Measurements from ENCODE around the gene SAMD3. TPM values are rescaled to one million over a fixed set of nuclear protein-coding genes. Genes with fewer than 3 reads are reported as not detected.

Gene SAMD3
- total and polyA plus RNA-seq, 2 experiments from 2014 or later, result 3.8 to 4.9 TPM

GRCh38 chr6:130223508-130223907, 757 bp upstream of the SAMD3 start:
- no peak overlapping the region for H3K4me2 ChIP-seq
- DNase-seq (ENCODE audit: low spot score) (peak; percentile 18), ATAC-seq (peak; percentile 47)
- no peaks in the 10 kb centered on the region for H3K79me2 ChIP-seq (replicated peaks; ENCODE audit: insufficient read depth)
- Mint-ChIP-seq H3K4me1 (no peaks in the 10 kb centered on the region), H3K27me3 (ENCODE audit: insufficient read depth, low read depth, poor library complexity) (peaks cover 4% of the 10 kb centered on the region), H3K9me3 (no peaks in the 10 kb centered on the region; the same call in 2 of the 3 replicates), H3K36me3 (ENCODE audit: low read depth) (no peaks in the 10 kb centered on the region), H3K27ac (no peak overlapping the region), H3K4me3 (no peak overlapping the region)
- no peaks in the 10 kb centered on the region for H3K27me3 ChIP-seq (ENCODE audit: insufficient read depth)
- H3F3A ChIP-seq (replicated peaks; ENCODE audit: low read depth), result no peaks in the 10 kb centered on the region
- H3K27ac ChIP-seq (ENCODE audit: low read depth), result no peak overlapping the region
- no peaks in the 10 kb centered on the region for H4K20me1 ChIP-seq (replicated peaks; ENCODE audit: insufficient read depth)
- H3K9me2 ChIP-seq (ENCODE audit: insufficient read depth), result peaks cover 4% of the 10 kb centered on the region; the same call in 1 of the 2 replicates
- H2AFZ ChIP-seq, result no peak overlapping the region
- TF ChIP-seq ETS1 (IDR thresholded peaks at IDR 0.05) (no peak), ZNF114 (CRISPR knock-in tag; IDR thresholded peaks at IDR 0.05) (no peak), CTCF (conservative IDR thresholded peaks at IDR 0.05; ENCODE audit: low read depth in 2 of 2) (peak in 1 of 2 experiments; percentile 21; a peak in 1 of 4 replicates), EZH2phosphoT487 (IDR thresholded peaks at IDR 0.05; ENCODE audit: unreplicated experiment) (no peak)
- H3K4me1 ChIP-seq (ENCODE audit: insufficient read depth), result no peaks in the 10 kb centered on the region
- H3K36me3 ChIP-seq (ENCODE audit: insufficient read depth), result no peaks in the 10 kb centered on the region
- no peak overlapping the region for H3K4me3 ChIP-seq

GRCh38 chr6:130218134-130218533, 4.6 kb downstream of the SAMD3 start:
- no peaks in the 10 kb centered on the region for H4K20me1 ChIP-seq (replicated peaks; ENCODE audit: insufficient read depth)
- Mint-ChIP-seq H3K4me3 (no peak overlapping the region), H3K36me3 (ENCODE audit: low read depth) (no peaks in the 10 kb centered on the region), H3K9me3 (no peaks in the 10 kb centered on the region; the same call in 2 of the 3 replicates), H3K4me1 (peaks cover 12% of the 10 kb centered on the region), H3K27me3 (ENCODE audit: insufficient read depth, low read depth, poor library complexity) (no peaks in the 10 kb centered on the region), H3K27ac (no peak overlapping the region)
- no peak overlapping the region for H3K4me2 ChIP-seq
- H3K4me1 ChIP-seq (ENCODE audit: insufficient read depth), result peaks cover 17% of the 10 kb centered on the region; the same call in 1 of the 2 replicates
- no peak for ATAC-seq
- no peaks in the 10 kb centered on the region for H3K79me2 ChIP-seq (replicated peaks; ENCODE audit: insufficient read depth)
- TF ChIP-seq ETS1 (IDR thresholded peaks at IDR 0.05) (no peak), JUNB (IDR thresholded peaks at IDR 0.05; ENCODE audit: unreplicated experiment) (no peak), REST (IDR thresholded peaks at IDR 0.05; ENCODE audit: unreplicated experiment) (no peak), EZH2 (IDR thresholded peaks at IDR 0.05; ENCODE audit: low read depth, unreplicated experiment) (no peak), CREB1 (CRISPR knock-in tag; IDR thresholded peaks at IDR 0.05; ENCODE audit: low read depth) (no peak)
- H3F3A ChIP-seq (replicated peaks; ENCODE audit: low read depth), result no peaks in the 10 kb centered on the region
- H3K27me3 ChIP-seq (ENCODE audit: insufficient read depth), result no peaks in the 10 kb centered on the region
- no peaks in the 10 kb centered on the region for H3K9me2 ChIP-seq (ENCODE audit: insufficient read depth)
- no peaks in the 10 kb centered on the region for H3K36me3 ChIP-seq (ENCODE audit: insufficient read depth)
- H3K4me3 ChIP-seq, result no peak overlapping the region
- no peak overlapping the region for H3K27ac ChIP-seq (ENCODE audit: low read depth)
- DNase-seq (ENCODE audit: low spot score), result no peak
- H2AFZ ChIP-seq, result peak overlapping the region; percentile 44; the same call in 1 of the 2 replicates
